HG03521 (cell line): ENCODE data around the gene TPPP3.
A peak's percentile ranks its signal among the peaks of the same experiment; 100 is the strongest.
"Not testable (repeated sequence)": the region's sequence is repeated elsewhere in the genome, so short reads cannot be mapped to it uniquely, and the experiment has no call there.

Source experiments
- ATAC-seq: cut with Tn5 transposase; IDR thresholded peaks from one replicate; pipeline ENCODE4 v1.9.1; 2021; ENCODE audit warnings: mild to moderate bottlenecking, moderate library complexity; ENCODE audit not compliant: unreplicated experiment

TPPP3 gene

DNA sequence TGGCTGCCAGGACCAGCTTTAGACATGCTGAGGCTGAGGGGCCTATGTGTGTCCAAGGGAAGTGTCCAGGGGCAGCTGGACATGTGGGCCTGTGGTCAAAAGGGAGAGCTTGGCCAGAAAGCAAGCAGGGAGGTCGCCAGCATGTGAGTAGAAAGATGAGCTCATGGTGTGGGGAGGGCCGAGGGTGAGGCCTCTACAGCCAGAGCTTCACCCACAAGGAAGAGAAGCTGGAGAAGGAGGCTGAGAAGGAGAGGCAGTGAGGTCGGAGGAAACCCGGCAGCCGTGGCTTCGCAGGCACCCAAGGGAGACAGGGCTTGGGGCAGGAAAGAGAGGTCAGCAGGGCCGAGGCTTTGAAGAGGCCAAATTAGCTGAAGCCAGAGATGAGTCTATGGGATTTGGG, 33.7 kb upstream of the TPPP3 start:
- ATAC-seq: no peak

GRCh38 chr16:67426022-67426421, 32.7 kb upstream of the TPPP3 start:
- no peak for ATAC-seq

- ATAC-seq: no peak
Measured at GRCh38 chr16:67425580-67425979, 32.3 kb upstream of the TPPP3 start.

DNA sequence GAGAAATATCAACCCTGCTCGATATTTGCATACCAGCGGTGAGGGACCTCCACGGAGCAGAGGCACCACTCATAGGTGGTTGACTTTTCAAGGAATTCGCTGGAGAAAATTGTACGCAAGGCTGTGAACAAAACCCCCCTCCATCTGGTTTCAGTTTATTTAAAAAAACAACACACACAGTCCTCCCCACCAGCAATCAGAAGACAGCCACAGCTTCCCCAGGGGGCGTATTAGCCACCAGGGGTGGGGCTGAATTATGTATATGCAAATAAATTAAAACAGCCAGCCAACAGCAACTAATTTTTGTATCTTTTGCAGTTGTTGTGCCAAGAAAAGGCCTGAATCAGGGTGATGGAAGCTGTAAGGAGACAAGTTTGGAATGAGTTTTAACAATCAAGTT, 31.8 kb upstream of the TPPP3 start:
- no peak for ATAC-seq

DNA sequence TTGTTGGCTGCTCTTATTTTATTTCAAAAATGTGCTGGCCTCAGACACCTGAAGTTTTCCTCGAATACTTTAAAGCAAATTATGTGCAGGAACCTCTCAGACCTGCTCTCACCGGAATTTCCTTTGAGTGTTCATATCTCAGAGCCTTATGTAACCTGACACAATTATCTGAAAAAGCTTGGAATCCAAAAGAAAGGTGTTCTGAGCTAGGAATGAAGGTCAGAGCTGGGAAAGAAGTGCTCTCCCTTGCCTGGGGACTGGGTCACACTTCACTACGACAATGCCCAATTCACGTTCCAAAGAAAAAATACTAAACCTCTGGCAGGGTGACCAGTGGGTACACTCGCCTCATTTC, 30.9 kb upstream of the TPPP3 start:
- ATAC-seq: no peak

DNA sequence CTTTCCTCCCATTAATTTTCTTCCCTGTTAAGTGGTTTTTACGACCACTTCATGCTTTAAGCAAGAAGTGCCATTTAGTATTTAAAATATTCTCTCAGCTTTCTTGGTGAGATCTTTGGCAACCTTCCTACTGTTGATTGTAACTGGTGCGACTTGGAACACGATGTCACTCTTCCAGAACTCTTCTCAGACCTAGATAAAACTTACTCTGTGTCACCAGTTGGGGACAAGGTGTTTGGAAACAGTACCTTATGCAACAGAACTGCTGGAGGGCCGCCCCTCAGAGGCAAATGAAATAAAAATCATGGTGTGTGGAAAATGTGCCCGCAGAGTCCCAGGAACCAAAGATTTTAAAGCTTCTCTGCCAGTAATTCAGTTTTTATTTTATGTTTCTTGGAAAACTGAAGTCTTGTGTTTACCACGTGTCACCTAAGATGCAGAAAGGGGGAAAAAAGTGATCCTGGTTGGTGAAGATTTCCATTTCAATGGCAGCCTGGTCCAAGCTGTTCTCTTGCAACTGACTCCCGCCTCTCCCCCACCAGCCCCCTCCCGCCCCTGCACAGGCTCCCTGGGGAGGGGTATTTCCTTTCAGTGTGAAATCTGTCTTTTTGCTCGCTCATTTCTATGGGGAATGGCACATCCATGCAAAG, 30.4 kb upstream of the TPPP3 start:
- no peak for ATAC-seq

DNA sequence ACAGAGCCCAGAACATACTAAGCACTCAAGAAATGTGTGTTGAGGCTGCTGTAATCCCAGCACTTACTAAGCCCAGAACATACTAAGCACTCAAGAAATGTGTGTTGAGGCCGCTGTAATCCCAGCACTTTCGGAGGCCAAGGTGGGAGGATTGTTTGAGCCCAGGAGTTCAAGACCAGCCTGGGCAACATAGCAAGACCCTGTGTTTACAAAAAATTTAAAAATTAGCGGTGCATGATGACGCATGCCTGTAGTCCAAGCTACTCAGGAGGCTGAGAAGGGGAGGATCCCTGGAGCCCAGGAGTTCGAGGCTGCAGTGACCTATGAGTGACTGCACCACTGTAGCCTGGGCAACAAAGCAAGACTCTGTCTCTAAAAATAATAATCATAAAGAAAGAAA, 29.7 kb upstream of the TPPP3 start:
- no peak for ATAC-seq

DNA sequence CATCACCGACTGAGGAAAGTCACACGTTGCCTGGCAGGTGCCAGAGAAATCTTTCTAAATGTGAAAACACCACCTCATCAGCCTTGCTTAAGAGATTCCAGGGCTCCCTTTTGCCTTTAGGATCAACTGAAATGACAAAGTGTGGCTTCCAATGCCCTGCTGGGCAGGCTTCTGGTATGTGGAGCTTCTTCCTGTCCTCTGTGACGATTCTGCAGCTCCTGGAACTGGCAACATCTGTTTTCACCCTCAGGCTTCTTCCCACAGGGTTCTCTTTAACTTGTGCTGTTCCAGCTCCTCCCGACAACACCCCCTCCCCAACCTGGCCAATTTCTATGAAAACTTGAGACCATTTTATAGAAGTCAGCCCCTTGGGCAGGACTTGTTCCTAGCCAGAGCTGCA, 27.7 kb upstream of the TPPP3 start:
- no peak for ATAC-seq

DNA sequence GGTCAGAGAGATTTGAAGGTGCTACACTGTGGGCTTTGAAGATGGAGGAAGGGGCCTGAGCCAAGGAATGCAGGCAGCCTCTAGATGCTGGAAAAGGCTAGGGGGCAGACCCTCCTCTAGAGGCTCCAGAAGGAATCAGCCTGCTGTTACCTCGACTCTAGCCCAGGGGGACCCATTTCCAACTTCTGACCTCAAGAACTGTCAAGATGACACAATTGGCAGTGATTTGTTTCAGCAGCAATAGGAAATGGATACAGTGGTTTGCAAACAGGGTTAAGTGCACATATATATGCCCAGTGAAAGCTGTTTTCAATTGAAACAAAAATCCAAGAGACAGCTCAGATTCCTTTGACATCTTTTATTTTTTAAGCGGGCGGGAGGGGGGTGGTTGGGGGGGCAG, 26.6 kb upstream of the TPPP3 start:
- ATAC-seq: no peak

- no peak for ATAC-seq
Measured at GRCh38 chr16:67419502-67419901, 26.2 kb upstream of the TPPP3 start.

DNA sequence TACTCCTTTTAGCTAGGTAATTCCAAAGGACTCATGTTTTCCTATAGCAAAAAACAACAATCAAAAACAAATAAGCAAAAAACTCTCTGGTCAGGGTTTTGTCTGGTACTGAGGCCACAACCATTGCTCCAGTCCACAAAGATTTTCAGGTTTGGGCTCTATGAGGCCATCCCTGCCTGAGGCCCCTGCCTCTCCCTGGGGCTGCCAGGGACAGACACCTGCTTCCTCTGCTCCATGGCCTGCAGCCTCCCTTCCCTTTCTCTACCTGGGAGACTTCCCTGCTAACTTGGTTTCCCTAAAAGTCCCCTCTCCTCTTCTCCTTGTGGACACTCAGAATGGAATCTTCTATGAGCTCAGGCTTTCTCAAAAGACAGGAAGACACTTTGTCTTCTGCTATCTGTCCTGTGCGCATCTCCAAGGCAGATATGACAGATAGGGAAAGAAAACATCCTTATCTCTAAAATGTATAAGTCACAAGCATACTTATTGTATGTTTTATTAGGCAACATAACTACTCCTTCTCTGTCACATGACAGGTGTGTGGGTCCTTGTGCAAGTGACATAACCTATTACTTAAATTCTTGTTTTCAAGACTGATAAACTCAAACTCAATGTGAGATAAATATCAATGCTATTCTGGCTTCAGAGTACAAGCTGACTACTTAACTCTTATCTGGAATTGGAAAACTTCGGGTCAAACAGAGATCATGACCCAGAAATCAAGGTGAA, 24.2 kb upstream of the TPPP3 start:
- ATAC-seq: no peak

GRCh38 chr16:67415872-67416793, 22.8 kb upstream of the TPPP3 start, which contains the start of gene ZDHHC1:
Gene ZDHHC1 (minus strand): TSS chr16:67416477. CDS start chr16:67407775, 8,702 bp downstream.
- ATAC-seq: peak; percentile 59

DNA sequence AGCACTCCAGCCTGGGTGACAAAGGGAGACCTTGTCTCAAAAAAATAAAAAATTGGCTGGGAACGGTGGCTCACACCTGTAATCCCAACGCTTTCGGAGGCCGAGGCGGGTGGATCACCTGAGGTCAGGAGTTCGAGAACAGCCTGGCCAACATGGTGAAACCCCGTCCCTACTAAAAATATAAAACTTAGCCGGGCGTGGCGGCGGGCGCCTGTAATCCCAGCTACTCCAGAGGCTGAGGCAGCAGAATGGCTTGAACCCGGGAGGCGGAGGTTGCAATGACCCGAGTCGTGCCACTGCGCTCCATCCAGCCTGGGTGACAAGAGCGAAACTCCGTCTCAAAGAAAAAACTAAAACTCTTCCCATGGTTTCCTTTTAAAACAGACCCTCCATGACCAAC, 22.1 kb upstream of the TPPP3 start:
- not testable (repeated sequence) for ATAC-seq

- ATAC-seq: no peak
Measured at GRCh38 chr16:67413978-67414911, 20.9 kb upstream of the TPPP3 start.

DNA sequence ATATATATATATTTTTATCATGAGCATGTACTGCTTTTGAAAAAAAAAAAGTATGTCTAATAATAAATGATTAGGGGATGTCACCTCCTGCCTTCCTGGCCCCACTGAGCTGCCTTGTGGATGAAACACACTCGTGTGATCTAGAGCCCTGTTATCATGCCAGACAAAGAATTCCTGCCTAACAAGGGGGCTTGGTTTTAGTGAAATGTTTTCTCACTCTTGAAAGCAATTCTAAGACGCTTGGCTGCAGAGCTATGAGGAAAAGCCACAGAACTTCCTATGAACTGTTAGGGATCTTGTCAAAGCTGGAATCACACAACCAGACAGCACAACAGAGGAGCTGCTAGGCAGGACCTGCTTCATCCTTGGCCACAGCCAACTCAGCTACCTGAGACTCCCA, 19.0 kb upstream of the TPPP3 start:
- no peak for ATAC-seq

DNA sequence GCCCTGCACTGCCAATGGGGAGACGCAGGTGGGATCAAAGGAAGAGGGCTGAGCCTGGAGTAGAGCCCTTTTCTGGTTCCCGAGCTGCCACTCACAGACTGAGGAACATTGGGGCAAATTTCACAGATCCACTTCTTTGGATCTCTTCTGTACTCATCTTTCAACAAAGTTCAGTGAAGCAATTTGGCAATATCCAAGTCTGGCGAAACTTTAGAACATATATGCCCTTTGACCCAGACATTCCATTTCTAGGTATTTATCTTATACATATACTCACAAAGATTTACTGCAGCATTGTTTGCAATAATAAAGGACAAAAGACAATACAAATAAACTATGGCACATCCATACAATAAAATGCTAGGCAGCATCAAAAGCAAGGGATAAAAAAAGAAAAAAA, 18.0 kb upstream of the TPPP3 start:
- ATAC-seq: no peak

- no peak for ATAC-seq
Measured at GRCh38 chr16:67409631-67410030, 16.3 kb upstream of the TPPP3 start.

DNA sequence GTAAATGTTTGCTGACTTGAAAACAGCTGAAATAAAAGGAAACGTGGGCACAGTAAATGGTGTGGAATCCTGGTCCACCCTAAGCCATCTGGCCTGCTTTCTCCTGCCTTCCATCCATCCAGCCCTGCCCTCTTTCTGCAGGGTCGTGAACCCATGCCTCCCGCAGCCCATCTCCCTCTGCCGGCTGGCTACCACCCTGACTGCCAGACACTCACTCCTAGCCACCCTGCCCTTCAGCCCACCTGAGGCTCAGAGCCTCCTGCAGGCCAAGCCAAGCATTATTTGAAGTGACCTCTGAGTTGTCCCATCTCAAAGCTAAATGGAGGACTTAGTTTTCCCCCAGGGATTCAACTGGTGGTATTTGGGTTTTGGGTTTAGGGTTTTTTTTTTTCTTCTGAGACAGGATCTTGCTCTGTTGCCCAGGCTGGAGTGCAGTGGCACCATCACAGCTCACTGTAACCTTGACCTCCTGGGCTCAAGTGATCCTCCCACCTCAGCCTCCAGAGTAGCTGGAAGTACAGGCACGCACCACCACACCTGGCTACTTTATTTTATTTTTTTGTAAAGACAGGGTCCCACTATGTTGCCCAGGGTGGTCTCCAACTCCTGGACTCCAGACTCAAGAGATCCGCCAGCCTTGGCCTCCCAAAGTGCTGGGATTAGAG, 14.6 kb upstream of the TPPP3 start:
- ATAC-seq: no peak

DNA sequence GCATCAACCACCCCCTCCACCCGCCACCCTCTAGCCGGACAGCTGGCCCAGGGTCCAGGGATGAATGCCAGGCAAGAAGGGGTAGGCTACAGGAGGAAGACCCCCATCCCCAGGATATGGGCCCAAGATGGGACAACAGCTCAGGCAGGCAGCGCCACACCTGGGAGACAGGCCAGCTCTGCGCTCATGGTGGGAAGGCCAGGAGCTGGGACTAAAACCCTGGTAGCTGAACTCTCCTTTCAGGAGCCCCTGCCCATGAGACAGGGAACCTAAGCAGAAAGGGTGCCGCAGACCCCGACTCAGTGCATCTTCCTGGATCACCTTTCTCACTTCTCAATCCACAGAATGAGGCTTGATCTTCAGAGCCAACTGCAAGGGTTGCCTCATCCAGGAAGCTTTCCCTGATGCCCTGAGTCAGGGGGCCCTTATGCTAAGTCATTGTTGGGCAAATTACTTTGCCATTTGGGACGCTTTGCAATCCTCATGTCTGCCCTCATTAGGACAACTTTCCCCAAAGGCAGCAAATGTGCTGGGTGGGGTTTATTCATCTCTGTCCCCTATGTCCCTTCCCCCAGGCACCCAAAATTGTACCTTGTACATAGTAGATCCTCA, 14.0 kb upstream of the TPPP3 start:
- ATAC-seq: no peak
